CD4-positive, alpha-beta T cell treated with Interferon alpha-2 for 1 hour (primary cell): ENCODE measurements around the gene GPSM1.
"Not testable (repeated sequence)": the region's sequence is repeated elsewhere in the genome, so short reads cannot be mapped to it uniquely, and the experiment has no call there.

Experiments used
- DNase-seq, 2 donors: peaks; one replicate each; pipeline ENCODE4 v3.0.0-alpha.2; 2020 to 2022

Gene GPSM1

DNA sequence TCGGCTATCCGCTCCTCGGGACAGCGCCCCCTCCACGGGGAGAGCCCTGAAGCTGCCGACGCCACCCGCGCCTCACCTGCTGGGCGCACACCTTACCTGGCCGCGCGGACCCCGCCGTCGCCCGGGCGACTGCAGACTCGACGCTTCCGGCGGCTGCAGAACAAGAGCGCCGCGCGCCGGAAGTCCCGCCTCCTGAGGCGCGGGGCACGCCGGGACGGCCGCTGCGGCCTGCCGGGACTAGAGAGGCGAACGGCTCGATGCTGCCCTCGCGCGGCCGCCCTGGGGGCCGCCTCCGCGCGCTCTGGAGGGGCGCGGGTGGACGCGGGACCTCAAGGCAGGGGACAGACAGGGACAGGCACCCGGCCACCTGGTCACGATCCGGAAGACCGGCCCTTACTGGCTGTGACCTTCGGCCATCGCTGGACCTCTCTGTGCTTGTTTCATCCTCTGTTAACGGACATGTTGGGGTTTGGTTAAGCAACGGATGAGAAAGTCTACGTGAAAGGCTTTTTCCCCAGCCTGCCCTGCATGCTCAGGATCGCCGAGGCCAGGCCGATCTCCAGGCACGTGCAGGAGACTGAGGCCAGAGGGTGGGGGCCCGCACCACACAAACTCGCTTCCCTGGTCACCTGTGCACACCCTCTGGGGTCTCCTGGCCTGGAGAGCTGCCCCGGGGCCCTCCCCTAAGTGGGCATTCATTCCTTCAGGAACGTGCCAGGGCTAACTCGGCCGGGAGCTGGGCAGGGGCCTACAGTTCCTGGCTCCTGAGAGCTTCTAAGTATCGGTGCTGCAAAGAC lies 72.9 kb downstream of the GPSM1 start, which contains the start of gene SNAPC4:
Gene SNAPC4, minus strand, starts transcription at position 133 of the 797 bp plus-strand sequence. CDS start 1,742 bp downstream, outside the sequence.
- peak; percentile 87 to 91 for DNase-seq

DNA sequence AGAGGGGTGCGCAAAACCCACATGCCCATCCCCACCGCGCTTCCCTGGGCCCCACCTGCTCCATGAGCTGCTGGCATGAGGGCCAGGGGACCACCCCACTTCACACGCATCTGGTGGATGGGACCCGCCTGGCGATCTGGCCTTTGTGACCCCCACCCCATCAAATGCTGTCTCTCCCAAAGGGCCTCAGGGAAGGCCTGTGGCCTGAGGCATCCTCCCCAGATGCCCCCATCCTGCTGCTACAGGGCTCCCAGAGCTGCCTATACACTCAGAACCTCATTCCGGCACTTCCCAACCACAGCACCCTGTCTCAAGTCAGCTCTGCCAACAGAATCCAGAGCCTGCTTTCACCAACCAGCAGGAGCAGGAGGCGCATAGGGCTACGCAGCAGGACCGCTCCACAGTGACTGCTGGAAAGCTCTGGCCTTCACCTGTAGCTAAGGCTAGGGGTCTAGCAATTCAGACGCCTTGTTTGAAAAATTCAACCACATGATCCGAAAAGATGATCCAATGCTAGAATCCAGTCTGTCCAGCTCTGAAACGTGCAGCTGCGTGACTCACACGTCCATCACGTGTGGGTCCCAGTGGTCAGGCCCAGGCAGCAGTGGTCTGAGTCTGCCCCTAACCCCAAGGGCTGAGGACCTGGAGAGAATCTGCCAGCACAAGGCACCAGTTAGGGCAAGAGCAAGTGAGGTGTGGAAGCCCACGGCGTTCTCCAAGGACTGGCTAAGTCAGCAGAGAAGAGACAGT lies 74.0 kb downstream of the GPSM1 start:
- DNase-seq, result no peak

- DNase-seq, result no peak
Measured at GRCh38 chr9:136402067-136402466, 74.7 kb downstream of the GPSM1 start.

- DNase-seq, result peak; percentile 80 to 91
Measured at GRCh38 chr9:136403538-136403914, 76.2 kb downstream of the GPSM1 start.

- DNase-seq, result peak in 1 of 2 donors; percentile 68
Measured at GRCh38 chr9:136403915-136404800, 76.8 kb downstream of the GPSM1 start.

GRCh38 chr9:136404801-136405136 lies 77.4 kb downstream of the GPSM1 start:
- no peak for DNase-seq

DNA sequence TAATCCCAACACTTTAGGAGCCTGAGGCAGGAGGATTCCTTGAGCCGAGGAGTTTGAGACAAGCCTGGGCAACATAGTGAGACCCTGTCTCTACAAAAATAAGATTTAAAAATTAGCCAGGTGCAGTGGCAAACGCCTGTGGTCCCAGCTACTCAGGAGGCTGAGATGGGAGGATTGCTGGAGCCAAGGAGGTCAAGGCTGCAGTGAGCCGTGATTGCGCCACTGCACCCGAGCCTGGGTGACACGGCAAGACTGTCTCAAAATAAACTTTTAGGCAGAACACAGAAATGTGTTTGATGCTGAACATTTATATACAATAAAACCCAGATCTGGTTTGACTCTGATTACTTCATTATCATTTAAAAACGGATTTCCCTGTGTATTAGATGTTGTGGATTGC lies 78.1 kb downstream of the GPSM1 start:
- no peak for DNase-seq

DNA sequence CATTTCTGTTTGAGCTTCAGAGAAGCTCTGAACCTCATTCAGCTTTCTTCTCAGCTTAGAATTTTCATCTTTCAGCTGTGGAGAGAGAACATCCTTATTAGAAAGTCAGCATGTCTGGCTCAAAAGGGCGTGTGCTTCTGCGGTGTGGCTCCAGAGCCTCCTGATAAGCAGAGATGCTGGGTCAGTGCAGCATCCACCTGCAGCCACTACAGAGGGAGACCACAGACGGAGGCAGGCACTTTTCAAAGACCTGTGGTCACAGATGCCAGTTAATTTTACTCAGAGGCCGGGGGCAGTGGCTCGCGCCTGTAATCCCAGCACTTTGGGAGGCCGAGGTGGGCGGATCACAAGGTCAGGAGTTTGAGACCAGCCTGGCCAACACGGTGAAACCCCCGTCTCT lies 78.6 kb downstream of the GPSM1 start:
- DNase-seq, result not testable (repeated sequence)

- not testable (repeated sequence) for DNase-seq
Measured at GRCh38 chr9:136407061-136407460, 79.7 kb downstream of the GPSM1 start.

DNA sequence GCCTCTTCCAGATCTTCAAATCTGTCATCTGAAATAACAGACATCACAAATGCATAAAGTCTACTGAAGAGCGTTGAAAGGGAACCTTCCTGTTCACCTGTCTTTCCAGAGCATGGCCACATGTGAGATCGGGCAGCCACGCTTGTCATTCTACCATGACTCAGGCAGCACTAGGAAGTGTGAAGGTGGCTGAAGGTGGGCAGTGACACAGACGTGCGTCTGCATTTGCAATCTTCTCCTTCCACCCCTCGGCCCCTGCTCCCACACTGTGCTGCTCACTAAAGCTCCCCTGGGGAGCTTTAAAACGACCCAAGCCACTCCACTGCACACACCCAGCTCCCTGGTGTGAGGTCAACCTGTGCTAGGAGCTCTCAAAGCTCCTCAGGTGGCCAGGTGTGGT lies 80.6 kb downstream of the GPSM1 start:
- no peak for DNase-seq
